Type B pancreatic cell (in vitro differentiated cells): Measurements from ENCODE around the gene GRK5. TPM values are rescaled to one million over a fixed set of nuclear protein-coding genes. Genes with fewer than 3 reads are reported as not detected.

ENCODE experiments used
- DNase-seq: peaks from one replicate; pipeline ENCODE4 v3.0.0; 2021; ENCODE audit warnings: mixed read lengths; ENCODE audit not compliant: unreplicated experiment; ENCODE audit errors: extremely low spot score
- H3K27ac Mint-ChIP-seq: 2 replicates; pipeline ENCODE4 v1.8.0; 2021; ENCODE audit warnings: mild to moderate bottlenecking, mixed read lengths
- H3K27me3 Mint-ChIP-seq: 2 replicates; pipeline ENCODE4 v1.8.0; 2021; ENCODE audit warnings: mixed read lengths
- H3K36me3 Mint-ChIP-seq: 2 replicates; pipeline ENCODE4 v1.8.0; 2021; ENCODE audit warnings: mixed read lengths
- H3K4me1 Mint-ChIP-seq: one replicate; pipeline ENCODE4 v1.8.0; 2021; ENCODE audit warnings: mixed read lengths; ENCODE audit not compliant: unreplicated experiment
- H3K4me3 Mint-ChIP-seq: 2 replicates; pipeline ENCODE4 v1.8.0; 2021; ENCODE audit warnings: mild to moderate bottlenecking, mixed read lengths
- H3K9me3 Mint-ChIP-seq: 2 replicates; pipeline ENCODE4 v1.8.0; 2021; ENCODE audit warnings: mixed read lengths
- long read RNA-seq: library from polyadenylated mRNA; unstranded; transcript quantifications from one replicate; pipeline ENCODE4 v2.0.0, GENCODE V29; 2020
- total RNA-seq: library from RNA; stranded (reverse); gene quantifications from 2 replicates; pipeline ENCODE4 v1.2.1, GENCODE V29; 2021; ENCODE audit warnings: low replicate concordance
- TF ChIP-seq, protein P1 (sequence below): fragments of 200-600 bp; sonication (generic); conservative IDR thresholded peaks from 2 replicates; pipeline ENCODE4 v1.5.0; 2021; ENCODE audit warnings: antibody characterized with exemption, mild to moderate bottlenecking

Gene GRK5
- 10.8 and 24.8 TPM in 2 replicates for total RNA-seq
- long read RNA-seq, partial matches to known transcripts, result 1 of 3 reads
- long read RNA-seq, other reads (novel, unspliced or antisense), result 2 of 3 reads

DNA sequence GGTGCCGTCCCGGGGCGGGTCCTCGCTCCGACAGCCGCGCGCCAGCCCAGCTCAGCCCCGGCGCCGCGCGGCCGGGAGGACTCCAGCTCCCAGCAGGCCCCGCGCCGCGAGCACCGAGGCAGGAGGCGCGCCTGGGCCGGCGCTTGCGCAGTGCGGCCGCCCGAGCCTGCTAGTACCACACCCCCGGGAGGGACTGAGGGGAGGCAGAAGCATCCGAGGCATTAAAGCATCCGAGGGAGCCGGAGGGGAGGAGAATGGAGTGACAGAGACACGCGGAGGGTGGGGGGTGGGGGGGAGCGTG, at the start of gene GRK5:
TSS of gene GRK5 (plus strand) at position 206 of the 301 bp plus-strand sequence. CDS start 347 bp downstream, outside the sequence.
- Mint-ChIP-seq H3K36me3 (no peaks in the 10 kb centered on the region), H3K4me1 (peaks cover 48% of the 10 kb centered on the region)

DNA sequence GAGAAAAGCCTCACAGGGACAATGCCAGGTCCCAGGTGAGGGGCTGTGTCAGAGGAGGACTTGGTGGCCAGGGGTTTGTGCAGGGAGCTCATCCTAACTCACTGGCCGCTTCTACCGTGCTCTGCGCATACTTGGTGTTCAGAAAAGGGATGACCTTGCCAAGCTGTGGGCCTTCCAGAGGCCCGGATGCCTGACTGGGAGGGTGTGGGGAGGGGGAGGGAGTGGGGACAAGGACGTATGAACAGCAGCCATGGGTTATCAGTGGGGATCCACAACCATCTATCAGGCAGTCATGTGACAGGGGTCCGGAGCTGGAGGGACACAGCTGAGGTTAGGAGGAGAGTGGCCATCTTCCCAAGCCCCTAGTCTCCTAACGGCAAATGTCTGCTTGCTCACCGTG, 48.0 kb upstream of the GRK5 start:
- peaks cover 6% of the 10 kb centered on the region for H3K36me3 Mint-ChIP-seq
- H3K27ac Mint-ChIP-seq, result no peak overlapping the region
- no peak overlapping the region for H3K4me3 Mint-ChIP-seq
- TF ChIP-seq, protein P1, sequence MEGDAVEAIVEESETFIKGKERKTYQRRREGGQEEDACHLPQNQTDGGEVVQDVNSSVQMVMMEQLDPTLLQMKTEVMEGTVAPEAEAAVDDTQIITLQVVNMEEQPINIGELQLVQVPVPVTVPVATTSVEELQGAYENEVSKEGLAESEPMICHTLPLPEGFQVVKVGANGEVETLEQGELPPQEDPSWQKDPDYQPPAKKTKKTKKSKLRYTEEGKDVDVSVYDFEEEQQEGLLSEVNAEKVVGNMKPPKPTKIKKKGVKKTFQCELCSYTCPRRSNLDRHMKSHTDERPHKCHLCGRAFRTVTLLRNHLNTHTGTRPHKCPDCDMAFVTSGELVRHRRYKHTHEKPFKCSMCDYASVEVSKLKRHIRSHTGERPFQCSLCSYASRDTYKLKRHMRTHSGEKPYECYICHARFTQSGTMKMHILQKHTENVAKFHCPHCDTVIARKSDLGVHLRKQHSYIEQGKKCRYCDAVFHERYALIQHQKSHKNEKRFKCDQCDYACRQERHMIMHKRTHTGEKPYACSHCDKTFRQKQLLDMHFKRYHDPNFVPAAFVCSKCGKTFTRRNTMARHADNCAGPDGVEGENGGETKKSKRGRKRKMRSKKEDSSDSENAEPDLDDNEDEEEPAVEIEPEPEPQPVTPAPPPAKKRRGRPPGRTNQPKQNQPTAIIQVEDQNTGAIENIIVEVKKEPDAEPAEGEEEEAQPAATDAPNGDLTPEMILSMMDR, result no peak
- H3K27me3 Mint-ChIP-seq, result no peaks in the 10 kb centered on the region
- H3K9me3 Mint-ChIP-seq, result no peaks in the 10 kb centered on the region
- H3K4me1 Mint-ChIP-seq, result peaks cover 11% of the 10 kb centered on the region
- DNase-seq, result no peak

More for the DNA sequence above, at the start of gene GRK5:
- peak; percentile 96 for DNase-seq
- no peaks in the 10 kb centered on the region for H3K9me3 Mint-ChIP-seq
- TF ChIP-seq, protein P1, result no peak
- H3K27me3 Mint-ChIP-seq, result peaks cover 12% of the 10 kb centered on the region
- peak within 1 kb of the TSS; percentile 92 for H3K4me3 Mint-ChIP-seq
- H3K27ac Mint-ChIP-seq, result peak within 1 kb of the TSS; percentile 76

DNA sequence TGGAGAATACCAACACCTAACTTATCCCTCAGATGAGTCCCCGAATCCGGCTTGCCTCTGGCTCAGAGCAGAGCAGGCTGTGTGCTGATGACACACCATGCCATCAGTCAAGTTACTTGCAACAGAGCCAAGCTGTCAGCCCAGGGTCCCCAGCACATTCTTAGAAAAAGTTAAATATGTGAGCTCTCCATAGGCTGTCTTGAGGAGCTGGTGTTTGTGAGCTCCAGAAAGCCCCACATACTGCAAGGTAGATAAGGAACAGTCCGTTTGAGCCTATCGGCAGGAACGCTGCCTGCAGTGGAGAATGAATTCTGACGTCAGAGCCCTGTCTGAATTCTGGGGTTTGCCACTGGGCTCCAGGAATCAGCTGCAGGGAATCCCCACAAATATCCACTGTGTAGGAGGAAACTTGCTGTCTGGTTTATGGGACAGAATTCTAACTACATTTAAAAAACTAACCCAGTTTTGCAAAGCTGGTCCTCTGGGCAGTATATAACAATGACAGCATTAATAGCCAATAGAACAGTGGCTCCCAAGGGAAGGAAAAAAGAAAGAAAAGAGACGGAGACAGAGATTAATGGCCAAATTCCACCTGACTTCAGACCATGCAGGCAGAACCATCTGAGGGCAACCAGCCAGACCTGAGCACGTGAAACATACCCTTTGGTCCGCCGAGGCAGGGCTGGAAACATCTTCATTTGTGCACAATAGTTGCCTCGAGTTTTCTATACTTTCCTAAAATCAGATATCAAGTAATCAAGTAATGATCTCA, 45.5 kb upstream of the GRK5 start:
- Mint-ChIP-seq H3K4me3 (peak overlapping the region; percentile 49), H3K36me3 (peaks cover 9% of the 10 kb centered on the region), H3K9me3 (no peaks in the 10 kb centered on the region), H3K4me1 (peaks cover 22% of the 10 kb centered on the region), H3K27me3 (no peaks in the 10 kb centered on the region), H3K27ac (peak overlapping the region; percentile 42)
- DNase-seq, result no peak
- TF ChIP-seq, protein P1, result peak; percentile 23

DNA sequence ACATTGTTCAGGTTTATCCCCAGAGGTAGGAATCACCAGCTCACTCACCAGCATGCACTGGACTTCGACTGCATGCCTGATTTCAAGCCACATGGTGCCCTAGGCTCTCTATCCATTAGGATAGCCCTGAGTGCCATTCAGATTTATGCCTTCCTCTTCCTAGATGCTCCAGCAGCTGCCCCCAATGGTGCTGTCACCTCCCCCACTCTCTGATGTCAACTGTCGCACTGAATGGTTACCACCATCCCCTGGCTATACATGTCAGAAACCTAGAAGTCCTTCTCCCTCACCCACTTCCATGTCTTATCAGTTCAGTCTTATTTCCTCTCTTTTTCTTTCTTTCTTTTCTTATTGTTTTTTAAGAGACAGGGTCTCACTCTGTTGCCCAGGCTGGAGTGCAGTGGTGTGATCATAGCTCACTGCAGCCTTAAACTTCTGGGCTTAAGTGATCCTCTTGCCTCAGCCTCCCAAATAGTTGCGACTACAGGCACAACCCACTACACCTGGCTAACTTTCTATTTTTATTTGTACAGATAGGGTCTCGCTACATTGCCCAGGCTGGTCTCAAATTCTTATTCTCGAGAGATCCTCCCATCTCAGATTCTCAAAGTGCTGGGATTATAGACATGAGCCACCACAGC, 44.8 kb upstream of the GRK5 start:
- H3K4me3 Mint-ChIP-seq, result peak overlapping the region; percentile 49
- H3K27ac Mint-ChIP-seq, result peak overlapping the region; percentile 42
- H3K9me3 Mint-ChIP-seq, result no peaks in the 10 kb centered on the region
- peaks cover 9% of the 10 kb centered on the region for H3K36me3 Mint-ChIP-seq
- DNase-seq, result no peak
- H3K4me1 Mint-ChIP-seq, result peaks cover 23% of the 10 kb centered on the region
- TF ChIP-seq, protein P1, result no peak
- no peaks in the 10 kb centered on the region for H3K27me3 Mint-ChIP-seq

DNA sequence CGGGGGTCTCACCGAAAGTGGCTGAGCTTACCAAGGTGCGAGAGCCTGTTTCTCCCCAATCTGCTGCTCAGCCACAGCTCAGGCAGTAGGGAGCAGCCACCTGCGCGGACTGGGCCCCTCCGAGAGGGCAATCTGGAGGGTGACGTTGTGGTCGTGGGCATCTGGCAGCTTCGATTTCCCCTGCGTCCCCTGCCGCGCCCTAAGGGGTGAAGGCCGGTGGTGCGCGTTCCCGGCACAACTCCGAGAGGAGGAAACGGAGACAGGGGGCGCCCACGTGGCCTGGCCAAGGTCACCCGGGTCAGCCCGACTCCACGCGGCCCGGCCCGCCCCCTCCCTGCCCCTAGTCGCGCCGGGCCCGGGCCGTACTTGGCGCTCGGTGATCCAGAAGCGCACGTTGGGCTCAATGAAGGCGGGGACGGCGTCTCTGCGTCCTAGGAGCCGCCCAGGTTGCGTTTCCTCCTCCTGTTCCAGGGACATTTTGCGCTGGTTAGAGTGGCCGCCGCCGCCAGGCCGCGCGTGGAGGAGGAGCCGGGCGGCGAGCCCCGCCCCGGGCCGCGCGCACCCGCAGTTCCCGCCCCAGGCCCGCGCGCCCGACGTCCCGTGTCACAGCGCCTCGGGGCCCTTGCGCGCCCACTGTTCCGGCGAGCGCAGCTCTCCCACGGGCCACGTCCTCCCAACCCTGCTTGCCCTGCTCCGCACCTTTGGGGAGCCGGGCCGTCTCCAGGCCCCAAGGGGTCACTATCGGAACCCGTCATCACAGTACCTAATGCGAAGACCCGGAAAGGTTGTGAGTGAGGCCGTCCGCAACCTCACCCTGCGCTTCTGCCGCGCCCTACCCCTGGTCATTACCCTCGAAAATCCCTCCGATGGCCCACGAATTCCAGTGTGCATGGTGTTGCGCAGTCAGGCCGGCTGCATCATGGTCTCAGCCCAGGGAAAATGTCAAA, 41.9 kb upstream of the GRK5 start, which contains the start of gene SFXN4:
TSS of gene SFXN4 (minus strand) at position 544 of the 947 bp plus-strand sequence. CDS start at position 477, 67 bp downstream.
- Mint-ChIP-seq H3K9me3 (no peaks in the 10 kb centered on the region), H3K27me3 (no peaks in the 10 kb centered on the region), H3K4me1 (peaks cover 23% of the 10 kb centered on the region), H3K36me3 (peaks cover 15% of the 10 kb centered on the region), H3K4me3 (peak within 1 kb of the TSS; percentile 95), H3K27ac (peak within 1 kb of the TSS; percentile 91)
- TF ChIP-seq, protein P1, result peak; percentile 3
- peak; percentile 77 for DNase-seq
